ENCODE results near the gene PCSK7.
"Not testable (repeated sequence)": the region's sequence is repeated elsewhere in the genome, so short reads cannot be mapped to it uniquely, and the experiment has no call there.

The PCSK7 gene

GRCh38 chr11:117214404-117215110, 17.3 kb downstream of the PCSK7 start:
- DNase-seq: no peak

GRCh38 chr11:117212697-117213355, 19.0 kb downstream of the PCSK7 start:
- no peak for DNase-seq

GRCh38 chr11:117210620-117211019, 21.3 kb downstream of the PCSK7 start:
- DNase-seq: no peak

GRCh38 chr11:117209351-117210125, 22.3 kb downstream of the PCSK7 start:
- DNase-seq: not testable (repeated sequence)

- DNase-seq: not testable (repeated sequence)
These were observed 23.2 kb downstream of the PCSK7 start for GRCh38 chr11:117208710-117209109.

- DNase-seq: not testable (repeated sequence)
These were observed 24.4 kb downstream of the PCSK7 start for GRCh38 chr11:117207481-117207880.

GRCh38 chr11:117206859-117207258, 25.0 kb downstream of the PCSK7 start:
- not testable (repeated sequence) for DNase-seq

GRCh38 chr11:117206111-117206510, 25.8 kb downstream of the PCSK7 start:
- DNase-seq: not testable (repeated sequence)

GRCh38 chr11:117205211-117205818, 26.6 kb downstream of the PCSK7 start:
- no peak for DNase-seq

GRCh38 chr11:117204283-117205080, 27.4 kb downstream of the PCSK7 start:
- no peak for DNase-seq

- no peak for DNase-seq
These were observed 28.8 kb downstream of the PCSK7 start for GRCh38 chr11:117203069-117203407.

- no peak for DNase-seq
These were observed 29.3 kb downstream of the PCSK7 start for GRCh38 chr11:117202386-117203068.

GRCh38 chr11:117201658-117202305, 30.1 kb downstream of the PCSK7 start:
- no peak for DNase-seq

GRCh38 chr11:117200813-117201657, 30.8 kb downstream of the PCSK7 start:
- DNase-seq: no peak

- DNase-seq: no peak
These were observed 31.7 kb downstream of the PCSK7 start for GRCh38 chr11:117199916-117200812.

- DNase-seq: no peak
These were observed 32.6 kb downstream of the PCSK7 start, which contains the start of gene TAGLN for GRCh38 chr11:117199053-117199915. Gene TAGLN, plus strand, starts transcription at chr11:117199370. Its CDS starts 3,644 bp downstream, at chr11:117203014.

GRCh38 chr11:117198613-117199012, 33.3 kb downstream of the PCSK7 start:
- DNase-seq: no peak

All from stimulated activated CD4-positive, alpha-beta T cell treated with anti-CD3 and anti-CD28 coated beads, Interleukin-12 subunit alpha, Interleukin-12 subunit beta, amount 100 ng/mL, for 4 hours (primary cell).